HL-60 (cell line): ENCODE data around the gene ROBO1.

Experiments
- POLR2AphosphoS5 ChIP-seq: IDR thresholded peaks from 2 replicates; pipeline ENCODE4 v1.6.1; 2012; ENCODE audit warnings: low read depth
- TF ChIP-seq, protein P1 (sequence below): IDR thresholded peaks from one replicate; pipeline ENCODE4 v1.5.1; 2011; ENCODE audit warnings: low read length, control low read depth, inconsistent platforms; ENCODE audit not compliant: insufficient read depth

DNA sequence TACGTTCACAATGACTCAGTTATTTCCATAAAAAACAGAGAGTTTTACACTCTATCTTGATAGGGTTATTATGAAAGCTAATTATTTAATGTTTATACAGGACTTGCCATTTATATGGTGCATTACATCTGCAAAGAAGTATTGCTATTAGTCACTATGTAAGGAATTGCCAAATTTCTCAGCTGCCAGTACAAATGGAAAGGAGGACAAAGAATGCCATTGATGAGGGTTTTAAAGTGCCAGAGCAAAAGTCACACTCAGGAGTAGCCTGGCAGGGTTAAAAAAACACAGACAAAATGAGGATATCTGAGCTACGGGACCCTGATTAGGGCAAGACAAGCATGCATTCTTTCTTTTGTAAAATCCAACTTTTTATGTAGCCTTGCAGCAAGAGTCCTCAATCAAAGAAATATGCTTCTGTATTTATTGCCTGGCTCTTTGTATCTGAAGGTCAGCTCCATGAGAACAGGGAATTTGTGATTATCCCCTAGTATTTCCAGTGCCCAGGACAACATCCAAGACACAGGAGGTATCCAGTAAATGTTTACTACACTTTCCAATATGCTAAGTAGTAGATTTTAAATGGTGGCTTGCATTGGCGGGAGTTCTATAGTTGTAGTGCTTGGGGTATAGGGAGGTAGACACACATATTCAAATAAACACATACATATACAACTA is 1013.6 kb downstream of the ROBO1 start:
- TF ChIP-seq, protein P1, sequence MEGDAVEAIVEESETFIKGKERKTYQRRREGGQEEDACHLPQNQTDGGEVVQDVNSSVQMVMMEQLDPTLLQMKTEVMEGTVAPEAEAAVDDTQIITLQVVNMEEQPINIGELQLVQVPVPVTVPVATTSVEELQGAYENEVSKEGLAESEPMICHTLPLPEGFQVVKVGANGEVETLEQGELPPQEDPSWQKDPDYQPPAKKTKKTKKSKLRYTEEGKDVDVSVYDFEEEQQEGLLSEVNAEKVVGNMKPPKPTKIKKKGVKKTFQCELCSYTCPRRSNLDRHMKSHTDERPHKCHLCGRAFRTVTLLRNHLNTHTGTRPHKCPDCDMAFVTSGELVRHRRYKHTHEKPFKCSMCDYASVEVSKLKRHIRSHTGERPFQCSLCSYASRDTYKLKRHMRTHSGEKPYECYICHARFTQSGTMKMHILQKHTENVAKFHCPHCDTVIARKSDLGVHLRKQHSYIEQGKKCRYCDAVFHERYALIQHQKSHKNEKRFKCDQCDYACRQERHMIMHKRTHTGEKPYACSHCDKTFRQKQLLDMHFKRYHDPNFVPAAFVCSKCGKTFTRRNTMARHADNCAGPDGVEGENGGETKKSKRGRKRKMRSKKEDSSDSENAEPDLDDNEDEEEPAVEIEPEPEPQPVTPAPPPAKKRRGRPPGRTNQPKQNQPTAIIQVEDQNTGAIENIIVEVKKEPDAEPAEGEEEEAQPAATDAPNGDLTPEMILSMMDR: no peak
- TF ChIP-seq POLR2AphosphoS5: no peak
